Measurements from ENCODE around the gene SPATC1L.
"Not testable (repeated sequence)": the region's sequence is repeated elsewhere in the genome, so short reads cannot be mapped to it uniquely, and the experiment has no call there.

The SPATC1L gene

DNA sequence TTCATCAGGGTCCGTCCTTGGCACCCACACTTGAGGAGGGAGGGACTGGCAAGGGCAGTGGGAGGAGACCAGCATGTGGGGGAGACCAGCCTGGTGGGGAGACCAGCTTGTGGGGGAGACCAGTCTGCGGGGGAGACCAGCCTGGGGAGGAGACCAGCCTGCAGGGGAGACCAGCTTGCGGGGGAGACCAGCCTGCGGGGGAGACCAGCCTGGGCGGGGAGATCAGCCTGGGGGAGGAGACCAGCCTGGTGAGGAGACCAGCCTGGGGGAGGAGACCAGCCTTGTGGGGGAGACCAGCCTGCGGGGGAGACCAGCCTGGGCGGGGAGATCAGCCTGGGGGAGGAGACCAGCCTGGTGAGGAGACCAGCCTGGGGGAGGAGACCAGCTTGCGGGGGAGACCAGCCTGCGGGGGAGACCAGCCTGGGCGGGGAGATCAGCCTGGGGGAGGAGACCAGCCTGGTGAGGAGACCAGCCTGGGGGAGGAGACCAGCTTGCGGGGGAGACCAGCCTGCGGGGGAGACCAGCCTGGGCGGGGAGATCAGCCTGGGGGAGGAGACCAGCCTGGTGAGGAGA is 836 bp downstream of the SPATC1L start:
- DNase-seq (ENCODE audit: low spot score) = not testable (repeated sequence)

DNA sequence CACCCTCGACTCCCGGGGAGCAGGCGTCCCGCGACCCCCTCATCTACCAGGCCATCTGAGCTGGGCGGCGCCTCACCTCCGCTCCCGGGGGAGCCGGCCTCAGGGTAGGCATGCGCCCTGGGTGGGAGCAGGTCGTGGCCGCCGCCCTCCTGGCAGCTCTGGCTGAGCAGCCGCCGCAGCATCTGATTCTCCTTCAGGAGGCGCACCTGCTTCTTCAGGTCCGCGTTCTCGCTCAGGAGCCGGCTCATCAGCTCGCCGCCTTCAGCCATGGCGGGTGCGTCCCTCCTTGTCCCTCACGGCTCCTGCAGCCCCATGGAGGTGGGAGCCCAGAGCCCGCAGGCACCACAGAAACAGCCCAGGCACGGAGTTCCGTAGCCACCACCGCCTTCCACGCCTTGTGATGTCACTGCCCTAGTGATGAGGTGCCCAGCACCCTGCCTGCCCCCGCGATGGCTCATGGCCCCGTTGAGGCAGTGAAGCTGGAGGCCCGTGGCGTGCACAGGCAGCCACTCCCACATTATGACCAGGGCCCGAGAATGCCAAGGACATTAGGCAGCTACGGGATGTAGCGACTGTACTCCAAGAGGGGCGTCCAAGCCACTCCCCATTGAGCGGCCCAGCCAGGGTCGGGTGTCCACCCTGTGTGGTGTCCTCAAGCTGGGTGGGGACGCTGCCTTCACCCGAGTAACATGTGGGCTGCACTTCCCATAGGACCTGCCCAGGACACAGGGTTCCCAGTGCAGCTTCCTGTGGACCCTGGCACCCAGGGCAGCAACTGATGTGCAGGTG is 1.5 kb downstream of the SPATC1L start:
- DNase-seq (ENCODE audit: low spot score) = peak; percentile 64

DNA sequence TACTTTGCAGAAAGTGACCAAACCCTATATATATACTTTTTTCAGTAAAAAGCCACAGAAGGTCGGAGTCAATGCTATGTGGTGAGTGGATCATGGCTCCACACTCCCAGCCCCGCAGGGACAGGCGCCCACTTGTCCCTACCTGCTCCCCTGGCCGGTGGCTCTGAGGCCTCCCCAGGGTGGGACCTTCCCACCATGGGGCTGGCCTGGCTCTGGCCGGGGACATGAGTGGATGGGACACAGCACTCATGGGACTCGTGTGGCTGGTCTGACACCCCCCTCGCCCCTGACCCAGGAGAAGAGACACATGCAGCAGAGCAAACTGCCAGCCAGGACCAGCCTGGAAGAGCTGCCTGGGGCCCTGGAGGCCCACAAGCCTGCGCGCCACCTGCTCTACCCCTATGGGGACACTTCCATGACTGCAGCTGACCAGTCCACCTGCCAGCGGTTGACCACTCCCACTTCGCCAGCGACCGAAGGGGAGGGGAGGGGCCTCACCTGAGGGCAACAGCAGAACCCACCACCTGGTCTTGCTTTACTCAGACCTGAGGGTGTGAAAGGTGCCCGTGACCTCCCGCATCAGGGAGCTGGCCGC is 2.2 kb downstream of the SPATC1L start:
- no peak for DNase-seq (ENCODE audit: low spot score)

DNA sequence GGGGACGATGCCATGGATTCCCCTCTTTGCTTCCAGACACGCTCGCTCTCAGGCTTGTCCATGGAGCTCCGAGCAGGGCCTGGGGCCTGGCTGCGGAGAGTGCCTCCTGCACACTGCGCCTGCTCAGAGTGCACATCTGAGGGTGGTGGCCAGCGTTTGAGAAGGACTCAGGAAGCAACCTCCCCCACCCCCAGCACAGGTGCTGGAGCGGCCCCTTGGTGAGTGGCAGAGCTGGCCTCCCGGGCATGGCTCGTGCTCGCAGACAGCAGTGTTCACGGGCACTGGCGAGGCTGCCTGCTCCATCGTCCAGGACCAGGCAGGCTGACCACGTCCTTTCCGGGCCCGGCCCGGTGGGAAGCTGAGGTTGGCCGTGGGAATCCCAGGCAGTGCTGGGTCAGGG is 2.8 kb downstream of the SPATC1L start:
- no peak for DNase-seq (ENCODE audit: low spot score)

DNA sequence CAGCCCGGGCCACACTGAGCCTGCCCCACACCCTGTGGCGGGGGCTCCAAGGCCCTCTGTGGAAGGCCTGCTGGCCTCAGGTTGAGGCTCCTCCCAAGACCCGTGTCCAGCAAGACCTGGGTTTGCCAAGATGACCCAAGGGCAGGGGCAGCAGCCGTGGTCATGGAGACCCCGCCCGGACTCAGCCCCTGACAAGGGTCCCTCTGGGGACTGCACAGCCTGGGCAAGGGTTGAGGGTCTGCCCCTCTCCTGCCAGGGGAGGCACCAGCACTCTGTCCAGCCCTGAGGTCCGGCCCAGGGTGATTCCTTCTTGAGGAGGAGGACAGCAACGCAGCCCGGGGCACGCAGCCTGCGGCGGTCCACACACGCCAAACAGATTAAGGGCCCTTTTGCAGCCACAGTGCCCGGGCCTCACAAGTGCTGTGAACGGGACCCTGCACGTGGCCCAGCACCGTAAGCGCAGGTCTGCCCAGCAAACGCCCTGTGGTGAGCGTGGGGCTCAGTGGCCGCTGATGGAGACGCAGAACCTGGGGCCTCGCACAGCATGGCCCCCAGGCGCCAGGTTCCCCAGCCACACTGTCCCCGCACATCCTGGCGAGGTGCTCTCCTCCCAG is 3.4 kb downstream of the SPATC1L start:
- no peak for DNase-seq (ENCODE audit: low spot score)

DNA sequence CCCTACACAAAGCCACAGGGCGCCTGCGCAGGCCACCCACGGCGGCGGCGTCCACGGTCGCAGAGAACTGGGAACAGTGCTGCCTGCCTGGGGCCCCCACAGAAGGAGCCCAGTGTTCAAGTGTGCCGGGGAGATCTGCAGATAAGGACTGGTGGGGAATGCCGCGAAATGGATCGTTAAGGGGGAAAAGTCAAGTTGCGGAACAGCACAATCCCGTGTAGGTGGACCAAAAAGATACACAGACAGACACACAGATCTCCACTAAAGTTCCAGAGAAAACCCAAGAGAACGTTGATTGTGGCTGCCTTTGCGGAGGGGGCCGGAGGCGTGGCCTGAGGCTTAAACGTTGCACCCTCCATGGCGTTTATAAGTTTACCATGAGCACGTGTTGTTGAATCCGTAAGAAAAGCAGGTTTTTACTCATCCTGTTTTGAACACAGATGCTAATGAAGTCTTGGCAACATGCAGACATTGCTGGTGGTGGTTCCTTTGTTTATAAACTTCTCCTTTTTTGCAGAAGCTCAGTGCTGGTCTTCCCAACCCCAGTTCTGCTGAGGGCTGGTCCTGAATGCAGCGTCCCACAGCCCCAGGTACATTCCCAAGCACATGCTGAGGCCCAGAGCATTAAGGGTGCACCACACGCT is 4.1 kb downstream of the SPATC1L start:
- DNase-seq (ENCODE audit: low spot score) = no peak

DNA sequence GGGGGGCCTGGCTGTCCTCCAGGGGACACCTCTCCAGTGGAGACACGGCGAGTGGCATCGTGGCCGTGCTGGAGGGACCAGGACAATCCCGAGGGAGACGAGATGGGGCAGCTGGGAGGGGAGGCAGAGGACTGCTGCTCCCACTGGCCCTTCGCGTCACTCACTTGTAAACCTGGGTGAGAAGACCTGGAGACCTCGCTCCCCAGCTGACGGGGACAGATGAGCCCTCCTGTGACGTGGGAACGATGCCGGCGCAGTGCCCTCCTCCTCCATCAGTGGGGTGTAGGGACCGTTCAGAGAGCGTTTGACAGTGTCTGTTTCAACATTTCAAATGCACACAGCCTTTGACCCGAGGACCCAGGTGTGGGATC is 4.6 kb downstream of the SPATC1L start:
- DNase-seq (ENCODE audit: low spot score) = no peak

DNA sequence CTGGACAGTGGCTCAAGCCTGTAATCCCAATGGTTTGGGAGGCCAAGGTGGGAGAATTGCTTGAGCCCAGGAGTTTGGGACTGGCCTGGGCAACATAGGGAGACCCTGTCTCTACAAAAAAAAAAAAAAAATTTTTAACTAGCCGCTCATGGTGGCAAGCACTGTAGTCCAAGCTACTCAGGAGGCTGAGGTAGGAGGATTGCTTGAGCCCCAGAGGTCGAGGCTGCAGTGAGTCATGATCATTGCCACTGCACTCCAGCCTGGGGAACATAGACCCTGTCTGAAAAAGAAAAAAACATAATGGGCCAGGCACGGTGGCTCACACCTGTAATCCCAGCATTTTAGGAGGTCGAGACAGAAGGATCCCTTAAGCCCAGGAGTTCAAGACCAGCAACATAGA is 5.3 kb downstream of the SPATC1L start:
- DNase-seq (ENCODE audit: low spot score) = no peak

DNA sequence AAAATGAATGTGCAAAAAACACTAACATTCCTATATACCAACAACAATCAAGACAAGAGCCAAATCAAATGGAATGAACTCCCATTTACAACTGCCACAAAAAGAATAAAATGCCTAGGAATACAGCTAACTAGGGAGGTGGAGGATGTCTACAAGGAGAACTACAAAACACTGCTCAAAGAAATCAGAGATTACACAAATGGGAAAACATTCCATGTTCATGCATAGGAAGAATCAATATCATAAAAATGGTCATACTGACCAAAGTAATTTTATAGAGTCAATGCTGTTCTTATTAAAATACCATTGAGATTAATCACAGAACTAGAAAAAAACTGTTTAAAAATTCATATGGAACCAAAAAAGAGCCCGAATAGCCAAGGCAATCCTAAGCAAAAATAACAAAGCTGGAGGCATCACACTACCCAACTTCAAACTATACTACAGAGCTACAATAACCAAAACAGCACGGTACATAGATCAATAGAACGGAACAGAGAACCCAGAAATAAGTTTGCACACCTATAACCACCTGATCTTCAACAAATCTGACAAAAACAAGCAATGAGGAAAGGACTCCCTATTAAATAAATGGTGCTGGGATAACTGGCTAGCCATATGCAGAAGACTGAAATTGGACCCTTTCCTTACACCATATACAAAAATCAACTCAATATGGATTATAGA is 7.7 kb downstream of the SPATC1L start:
- DNase-seq (ENCODE audit: low spot score) = not testable (repeated sequence)

DNA sequence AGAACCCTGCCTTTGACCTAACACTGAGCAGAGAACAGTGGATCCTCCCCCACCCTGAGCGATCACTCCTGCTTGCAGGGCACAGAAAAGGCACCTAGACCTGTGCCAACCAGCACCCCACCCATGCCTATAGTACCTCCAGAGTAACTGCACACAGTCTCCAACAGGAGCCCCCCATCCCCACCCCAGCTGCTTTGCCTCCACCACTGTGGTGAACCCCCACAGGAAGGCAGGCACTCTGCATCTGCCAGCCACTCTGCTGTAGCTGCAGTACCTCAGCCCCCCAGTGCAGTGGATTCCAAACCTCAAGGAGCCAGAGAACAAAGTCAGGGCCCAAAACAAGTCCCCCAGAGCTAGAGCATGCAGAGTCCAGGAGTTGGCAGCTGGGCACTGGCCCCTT is 10.7 kb downstream of the SPATC1L start:
- no peak for DNase-seq (ENCODE audit: low spot score)

DNA sequence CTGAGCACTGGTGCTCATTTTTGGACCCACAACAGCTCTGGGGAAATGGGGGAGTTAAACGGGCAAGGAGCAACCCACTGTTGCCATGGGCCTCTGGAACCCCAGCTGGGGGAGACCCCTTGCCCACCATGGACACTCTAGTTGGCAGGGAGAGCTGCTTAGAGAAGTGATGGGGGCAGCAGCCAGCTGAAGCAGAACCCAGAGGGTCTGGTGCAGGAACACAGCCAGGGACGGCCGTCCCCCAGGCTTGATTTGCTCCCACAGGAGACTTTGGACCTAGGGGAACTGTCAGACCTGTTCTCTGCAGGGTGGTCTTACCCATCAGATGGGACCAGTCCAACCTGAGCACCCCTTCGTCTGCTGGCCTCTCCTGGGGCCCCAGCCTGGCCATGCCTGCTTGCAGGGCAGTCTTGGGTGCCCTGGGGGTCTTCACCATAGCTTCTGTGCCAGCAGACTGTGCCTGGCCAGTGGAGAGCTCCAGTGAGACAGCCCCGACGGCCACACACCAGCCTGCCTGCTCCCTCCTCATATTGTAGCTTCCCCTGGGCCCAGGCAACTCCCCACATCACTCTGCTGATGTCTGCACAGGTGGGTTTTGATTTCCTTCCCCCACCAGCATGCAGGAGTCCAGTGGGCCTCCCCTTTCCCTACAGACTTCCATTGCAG is 11.3 kb downstream of the SPATC1L start:
- no peak for DNase-seq (ENCODE audit: low spot score)

DNA sequence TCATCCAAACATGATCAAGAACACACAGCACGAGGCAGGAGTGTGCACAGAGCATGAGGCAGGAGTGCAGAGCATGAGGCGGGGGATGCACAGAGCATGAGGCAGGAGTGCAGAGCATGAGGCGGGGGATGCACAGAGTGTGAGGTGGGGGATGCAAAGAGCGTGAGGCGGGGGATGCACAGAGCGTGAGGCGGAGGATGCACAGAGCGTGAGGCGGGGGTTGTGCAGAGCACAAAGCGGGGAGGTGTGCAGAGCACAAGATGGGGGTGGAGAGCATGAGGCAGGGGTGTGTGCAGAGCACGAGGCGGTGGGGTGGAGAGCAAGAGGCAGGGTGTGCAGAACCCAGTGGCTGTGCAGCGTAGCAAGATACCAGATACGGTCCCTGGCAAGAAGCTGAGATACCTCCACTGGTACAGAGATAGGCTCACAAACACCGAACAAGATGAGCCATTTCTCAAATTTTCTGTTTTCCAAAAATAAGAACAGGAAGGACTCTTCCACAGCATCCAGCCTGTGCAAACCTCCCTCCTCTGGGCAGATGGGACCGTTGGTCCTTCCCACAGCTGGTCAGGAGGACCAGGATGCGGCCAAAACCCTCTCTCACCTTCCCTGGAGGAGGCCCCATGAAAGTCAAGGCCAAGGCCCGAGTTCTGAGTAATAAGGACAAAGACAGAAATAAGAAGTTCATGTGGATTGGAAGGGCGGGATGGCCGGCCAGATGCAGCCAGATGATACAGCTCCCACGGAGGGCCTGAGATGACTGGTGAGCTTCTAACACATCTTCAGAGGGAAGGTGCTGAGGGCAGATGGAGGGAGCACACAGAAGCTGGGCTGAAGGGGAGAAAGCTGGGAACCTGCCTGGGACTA is 12.0 kb downstream of the SPATC1L start:
- DNase-seq (ENCODE audit: low spot score) = no peak

DNA sequence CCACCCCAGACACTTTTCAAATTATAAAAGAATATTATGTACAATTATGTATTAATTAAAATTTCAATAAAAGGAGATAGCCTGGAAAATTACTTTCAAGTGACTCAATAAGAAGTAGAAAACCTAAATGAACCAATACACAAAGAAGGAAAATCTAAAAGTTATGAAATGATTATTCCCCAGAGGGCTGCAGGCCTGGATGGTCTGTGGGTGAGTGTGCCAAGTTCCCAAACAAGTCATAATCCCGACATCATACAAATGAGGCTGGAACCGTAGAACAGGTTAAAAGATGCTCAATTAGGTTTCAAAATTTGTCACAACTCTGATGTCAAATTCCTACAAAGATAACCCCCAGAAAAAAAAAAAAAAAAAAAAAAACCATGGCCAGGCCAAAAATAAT is 12.7 kb downstream of the SPATC1L start:
- DNase-seq (ENCODE audit: low spot score) = no peak

DNA sequence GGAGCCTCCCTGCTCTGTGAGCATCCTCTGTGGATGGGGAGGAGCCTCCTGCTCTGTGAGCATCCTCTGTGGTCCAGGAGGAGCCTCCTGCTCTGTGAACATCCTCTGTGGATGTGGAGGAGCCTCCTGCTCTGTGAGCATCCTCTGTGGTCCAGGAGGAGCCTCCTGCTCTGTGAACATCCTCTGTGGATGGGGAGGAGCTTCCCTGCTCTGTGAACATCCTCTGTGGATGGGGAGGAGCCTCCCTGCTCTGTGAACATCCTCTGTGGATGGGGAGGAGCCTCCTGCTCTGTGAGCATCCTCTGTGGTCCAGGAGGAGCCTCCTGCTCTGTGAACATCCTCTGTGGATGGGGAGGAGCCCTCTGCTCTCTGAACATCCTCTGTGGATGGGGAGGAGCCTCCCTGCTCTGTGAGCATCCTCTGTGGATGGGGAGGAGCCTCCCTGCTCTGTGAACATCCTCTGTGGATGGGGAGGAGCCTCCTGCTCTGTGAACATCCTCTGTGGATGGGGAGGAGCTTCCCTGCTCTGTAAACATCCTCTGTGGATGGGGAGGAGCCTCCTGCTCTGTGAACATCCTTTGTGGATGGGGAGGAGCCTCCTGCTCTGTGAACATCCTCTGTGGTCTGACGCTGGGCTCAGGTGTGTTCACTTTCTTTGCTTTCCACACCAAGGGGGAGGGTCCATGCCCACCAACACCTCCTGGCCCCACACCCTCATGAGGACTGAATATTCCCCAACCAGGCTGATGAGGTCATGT is 13.6 kb downstream of the SPATC1L start:
- DNase-seq (ENCODE audit: low spot score) = not testable (repeated sequence)

DNA sequence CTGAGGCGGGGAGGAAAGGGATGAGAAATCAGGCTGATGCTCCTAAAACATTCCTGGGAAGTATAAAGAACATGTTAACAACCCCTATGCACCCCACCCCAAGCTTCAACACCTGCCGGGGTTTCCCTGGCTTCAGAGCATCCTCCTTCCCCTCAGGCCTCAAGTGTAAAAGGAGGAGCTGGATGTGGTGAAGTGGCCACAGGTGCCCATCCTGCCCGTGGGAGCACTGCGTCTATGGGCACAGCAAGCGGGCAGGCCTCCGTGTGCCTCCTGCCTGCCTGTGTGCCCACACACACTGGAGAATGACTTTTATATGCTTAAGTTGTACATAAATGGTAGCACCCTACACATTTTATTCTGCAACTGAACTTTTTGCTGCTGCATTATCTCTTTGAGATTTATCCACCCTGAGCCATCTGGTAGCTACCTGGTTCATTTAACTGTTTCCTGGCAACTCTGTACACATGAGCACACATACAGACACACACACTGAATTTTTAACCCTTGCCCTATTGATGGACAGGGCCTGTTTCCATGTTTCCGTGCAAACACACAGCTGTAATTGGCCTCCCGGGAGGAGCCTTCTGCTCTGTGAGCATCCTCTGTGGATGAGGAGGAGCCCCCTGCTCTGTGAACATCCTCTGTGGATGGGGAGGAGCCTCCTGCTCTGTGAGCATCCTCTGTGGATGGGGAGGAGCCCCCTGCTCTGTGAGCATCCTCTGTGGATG is 15.4 kb downstream of the SPATC1L start:
- no peak for DNase-seq (ENCODE audit: low spot score)

DNA sequence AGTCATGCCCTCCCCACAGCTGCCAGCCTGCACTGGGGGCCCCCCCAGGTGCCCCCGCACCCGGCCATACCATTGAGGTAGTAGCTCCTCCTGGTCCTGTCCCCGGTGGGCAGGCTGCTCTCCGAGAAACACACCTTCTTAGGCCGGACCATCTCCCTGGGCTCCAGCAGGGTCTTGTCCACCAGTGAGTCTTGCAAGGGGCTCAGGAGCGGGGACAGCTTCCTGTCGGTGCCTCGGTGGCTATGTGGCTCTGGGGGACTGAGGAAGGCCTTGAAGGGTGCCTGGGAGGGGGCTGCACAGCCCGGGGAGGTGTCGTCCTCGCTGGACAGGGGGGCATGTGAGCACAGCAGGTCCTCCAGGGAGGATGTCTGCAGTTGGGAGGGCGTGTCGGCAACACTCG is 16.0 kb downstream of the SPATC1L start:
- DNase-seq (ENCODE audit: low spot score) = no peak

DNA sequence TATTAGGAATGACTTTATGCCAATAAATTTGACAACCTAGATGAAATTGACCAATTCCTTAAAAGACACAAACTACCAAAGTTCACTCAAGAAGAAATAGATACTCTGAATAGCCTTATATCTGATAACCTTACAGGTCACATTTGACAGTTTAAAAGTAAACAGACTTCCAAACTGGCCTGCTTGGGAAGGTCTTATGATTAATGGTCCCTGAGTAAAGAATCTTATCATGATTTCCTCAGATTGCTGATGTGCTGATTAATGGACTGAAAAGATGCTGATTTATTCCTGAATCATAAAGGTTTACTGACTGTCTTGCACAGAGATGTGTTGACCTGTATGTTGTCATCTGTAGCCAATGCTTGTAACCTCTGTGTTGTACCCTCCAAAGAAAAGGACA is 19.2 kb downstream of the SPATC1L start:
- DNase-seq (ENCODE audit: low spot score) = no peak

DNA sequence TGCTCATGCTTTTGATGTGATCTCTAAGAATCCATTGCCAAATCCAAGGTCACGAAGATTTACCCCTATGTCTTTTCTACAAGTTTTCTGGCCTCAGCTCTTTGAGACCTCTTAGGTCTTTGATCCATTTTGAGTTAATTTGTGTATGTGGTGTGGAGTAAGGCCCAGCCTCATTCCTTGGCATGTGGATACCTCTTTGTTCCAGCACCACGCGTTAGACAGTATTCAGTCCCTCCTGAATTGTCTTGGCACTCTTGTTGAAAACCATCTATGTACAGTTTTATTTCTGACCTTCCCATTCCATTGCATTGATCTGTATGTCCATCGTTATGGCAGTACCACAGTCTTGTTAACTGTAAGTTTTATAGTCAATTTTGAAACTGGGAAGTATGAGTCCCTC is 20.9 kb downstream of the SPATC1L start:
- DNase-seq (ENCODE audit: low spot score) = no peak
